ENCODE measurements around the gene PSMB11. TPM values are rescaled to one million over a fixed set of nuclear protein-coding genes. Genes with fewer than 3 reads are reported as not detected.

Gene PSMB11
- polyA plus RNA-seq, 2 donors = not detected

- WGBS, 2 donors = 76 to 80% methylated on average over 14 of the region's 14 CpGs
- no peaks in the 10 kb centered on the region for H3K9me3 ChIP-seq (ENCODE audit: control insufficient read depth in 2 of 2, insufficient read depth in 1 of 2, low read depth in 1 of 2, low read length in 1 of 2)
- no peaks in the 10 kb centered on the region for H3K27me3 ChIP-seq (ENCODE audit: control insufficient read depth in 1 of 2, insufficient read depth in 2 of 2, low read length in 2 of 2)
- H3K4me1 ChIP-seq (ENCODE audit: control insufficient read depth in 2 of 2, insufficient read depth in 2 of 2, low read length in 1 of 2) = peaks cover 0 to 5% of the 10 kb centered on the region in 2 donors
- peaks cover 27 to 32% of the 10 kb centered on the region in 2 donors for H3K36me3 ChIP-seq (ENCODE audit: control insufficient read depth in 2 of 2, insufficient read depth in 2 of 2, low read length in 1 of 2)
- no peak overlapping the region for H3K27ac ChIP-seq (ENCODE audit: low read depth in 2 of 2, low read length in 1 of 2)
- no peak overlapping the region for H3K4me3 ChIP-seq (ENCODE audit: low read depth in 1 of 2, low read length in 2 of 2)
Observed at GRCh38 chr14:23067847-23068788, 26.1 kb downstream of the PSMB11 start.

GRCh38 chr14:23068789-23069412, 26.9 kb downstream of the PSMB11 start:
- peaks cover 21 to 25% of the 10 kb centered on the region in 2 donors for H3K36me3 ChIP-seq (ENCODE audit: control insufficient read depth in 2 of 2, insufficient read depth in 2 of 2, low read length in 1 of 2)
- peaks cover 0 to 5% of the 10 kb centered on the region in 2 donors for H3K4me1 ChIP-seq (ENCODE audit: control insufficient read depth in 2 of 2, insufficient read depth in 2 of 2, low read length in 1 of 2)
- no peak overlapping the region for H3K4me3 ChIP-seq (ENCODE audit: low read depth in 1 of 2, low read length in 2 of 2)
- no peaks in the 10 kb centered on the region for H3K27me3 ChIP-seq (ENCODE audit: control insufficient read depth in 1 of 2, insufficient read depth in 2 of 2, low read length in 2 of 2)
- 28 to 31% methylated on average over 8 of the region's 8 CpGs for WGBS, 2 donors
- H3K27ac ChIP-seq (ENCODE audit: low read depth in 2 of 2, low read length in 1 of 2) = no peak overlapping the region
- H3K9me3 ChIP-seq (ENCODE audit: control insufficient read depth in 2 of 2, insufficient read depth in 1 of 2, low read depth in 1 of 2, low read length in 1 of 2) = no peaks in the 10 kb centered on the region

- peaks cover 16 to 20% of the 10 kb centered on the region in 2 donors for H3K36me3 ChIP-seq (ENCODE audit: control insufficient read depth in 2 of 2, insufficient read depth in 2 of 2, low read length in 1 of 2)
- H3K4me3 ChIP-seq (ENCODE audit: low read depth in 1 of 2, low read length in 2 of 2) = no peak overlapping the region
- H3K4me1 ChIP-seq (ENCODE audit: control insufficient read depth in 2 of 2, insufficient read depth in 2 of 2, low read length in 1 of 2) = peaks cover 0 to 5% of the 10 kb centered on the region in 2 donors
- no peak overlapping the region for H3K27ac ChIP-seq (ENCODE audit: low read depth in 2 of 2, low read length in 1 of 2)
- H3K27me3 ChIP-seq (ENCODE audit: control insufficient read depth in 1 of 2, insufficient read depth in 2 of 2, low read length in 2 of 2) = no peaks in the 10 kb centered on the region
- no peaks in the 10 kb centered on the region for H3K9me3 ChIP-seq (ENCODE audit: control insufficient read depth in 2 of 2, insufficient read depth in 1 of 2, low read depth in 1 of 2, low read length in 1 of 2)
- 83 to 86% methylated on average over 4 of the region's 4 CpGs for WGBS, 2 donors
Observed at GRCh38 chr14:23069413-23069806, 27.4 kb downstream of the PSMB11 start.

- H3K4me3 ChIP-seq (ENCODE audit: low read depth in 1 of 2, low read length in 2 of 2) = peak overlapping the region; percentile 29 to 81
- H3K27me3 ChIP-seq (ENCODE audit: control insufficient read depth in 1 of 2, insufficient read depth in 2 of 2, low read length in 2 of 2) = no peaks in the 10 kb centered on the region
- H3K27ac ChIP-seq (ENCODE audit: low read depth in 2 of 2, low read length in 1 of 2) = peak overlapping the region; percentile 17 to 50
- 10 to 13% methylated on average over 10 of the region's 10 CpGs for WGBS, 2 donors
- H3K9me3 ChIP-seq (ENCODE audit: control insufficient read depth in 2 of 2, insufficient read depth in 1 of 2, low read depth in 1 of 2, low read length in 1 of 2) = no peaks in the 10 kb centered on the region
- H3K36me3 ChIP-seq (ENCODE audit: control insufficient read depth in 2 of 2, insufficient read depth in 2 of 2, low read length in 1 of 2) = peaks cover 16 to 20% of the 10 kb centered on the region in 2 donors
- H3K4me1 ChIP-seq (ENCODE audit: control insufficient read depth in 2 of 2, insufficient read depth in 2 of 2, low read length in 1 of 2) = peaks cover 0 to 5% of the 10 kb centered on the region in 2 donors
Observed at GRCh38 chr14:23070262-23071129, 28.5 kb downstream of the PSMB11 start.

- H3K4me1 ChIP-seq (ENCODE audit: control insufficient read depth in 2 of 2, insufficient read depth in 2 of 2, low read length in 1 of 2) = peaks cover 0 to 5% of the 10 kb centered on the region in 2 donors
Observed at GRCh38 chr14:23071244-23071920, 29.4 kb downstream of the PSMB11 start.

GRCh38 chr14:23071921-23072539, 30.0 kb downstream of the PSMB11 start:
- peaks cover 9 to 18% of the 10 kb centered on the region in 2 donors for H3K36me3 ChIP-seq (ENCODE audit: control insufficient read depth in 2 of 2, insufficient read depth in 2 of 2, low read length in 1 of 2)
- H3K4me3 ChIP-seq (ENCODE audit: low read depth in 1 of 2, low read length in 2 of 2) = peak overlapping the region in 1 of 2 donors; percentile 81
- H3K9me3 ChIP-seq (ENCODE audit: control insufficient read depth in 2 of 2, insufficient read depth in 1 of 2, low read depth in 1 of 2, low read length in 1 of 2) = no peaks in the 10 kb centered on the region
- H3K4me1 ChIP-seq (ENCODE audit: control insufficient read depth in 2 of 2, insufficient read depth in 2 of 2, low read length in 1 of 2) = peaks cover 0 to 5% of the 10 kb centered on the region in 2 donors
- 35 to 44% methylated on average over 5 of the region's 5 CpGs for WGBS, 2 donors
- H3K27ac ChIP-seq (ENCODE audit: low read depth in 2 of 2, low read length in 1 of 2) = peak overlapping the region; percentile 81 to 88
- no peaks in the 10 kb centered on the region for H3K27me3 ChIP-seq (ENCODE audit: control insufficient read depth in 1 of 2, insufficient read depth in 2 of 2, low read length in 2 of 2)

More at GRCh38 chr14:23071244-23071920, 29.4 kb downstream of the PSMB11 start:
- WGBS, 2 donors = 1% methylated on average over 14 of the region's 14 CpGs
- Histone ChIP-seq H3K4me3 (ENCODE audit: low read depth in 1 of 2, low read length in 2 of 2) (peak overlapping the region; percentile 66 to 81), H3K27me3 (ENCODE audit: control insufficient read depth in 1 of 2, insufficient read depth in 2 of 2, low read length in 2 of 2) (no peaks in the 10 kb centered on the region), H3K9me3 (ENCODE audit: control insufficient read depth in 2 of 2, insufficient read depth in 1 of 2, low read depth in 1 of 2, low read length in 1 of 2) (no peaks in the 10 kb centered on the region), H3K36me3 (ENCODE audit: control insufficient read depth in 2 of 2, insufficient read depth in 2 of 2, low read length in 1 of 2) (peaks cover 12 to 23% of the 10 kb centered on the region in 2 donors), H3K27ac (ENCODE audit: low read depth in 2 of 2, low read length in 1 of 2) (peak overlapping the region; percentile 88 to 93)

GRCh38 chr14:23074906-23075305, 32.9 kb downstream of the PSMB11 start:
- peaks cover 5 to 21% of the 10 kb centered on the region in 2 donors for H3K36me3 ChIP-seq (ENCODE audit: control insufficient read depth in 2 of 2, insufficient read depth in 2 of 2, low read length in 1 of 2)
- H3K4me1 ChIP-seq (ENCODE audit: control insufficient read depth in 2 of 2, insufficient read depth in 2 of 2, low read length in 1 of 2) = peaks cover 0 to 5% of the 10 kb centered on the region in 2 donors
- H3K27ac ChIP-seq (ENCODE audit: low read depth in 2 of 2, low read length in 1 of 2) = no peak overlapping the region
- no peaks in the 10 kb centered on the region for H3K9me3 ChIP-seq (ENCODE audit: control insufficient read depth in 2 of 2, insufficient read depth in 1 of 2, low read depth in 1 of 2, low read length in 1 of 2)
- 92 to 100% methylated on average over 1 of the region's 1 CpG for WGBS, 2 donors
- H3K4me3 ChIP-seq (ENCODE audit: low read depth in 1 of 2, low read length in 2 of 2) = no peak overlapping the region
- H3K27me3 ChIP-seq (ENCODE audit: control insufficient read depth in 1 of 2, insufficient read depth in 2 of 2, low read length in 2 of 2) = no peaks in the 10 kb centered on the region

- Histone ChIP-seq H3K4me1 (ENCODE audit: control insufficient read depth in 2 of 2, insufficient read depth in 2 of 2, low read length in 1 of 2) (peaks cover 0 to 4% of the 10 kb centered on the region in 2 donors), H3K9me3 (ENCODE audit: control insufficient read depth in 2 of 2, insufficient read depth in 1 of 2, low read depth in 1 of 2, low read length in 1 of 2) (no peaks in the 10 kb centered on the region), H3K4me3 (ENCODE audit: low read depth in 1 of 2, low read length in 2 of 2) (no peak overlapping the region), H3K27ac (ENCODE audit: low read depth in 2 of 2, low read length in 1 of 2) (no peak overlapping the region), H3K36me3 (ENCODE audit: control insufficient read depth in 2 of 2, insufficient read depth in 2 of 2, low read length in 1 of 2) (peaks cover 15 to 33% of the 10 kb centered on the region in 2 donors), H3K27me3 (ENCODE audit: control insufficient read depth in 1 of 2, insufficient read depth in 2 of 2, low read length in 2 of 2) (no peaks in the 10 kb centered on the region)
- WGBS, 2 donors = 61 to 62% methylated on average over 5 of the region's 5 CpGs
Observed at GRCh38 chr14:23076785-23077408, 34.9 kb downstream of the PSMB11 start.

Data from esophagus (tissue), 2 donors.